ENCODE results near the gene CCIN.
"Not testable (repeated sequence)": the region's sequence is repeated elsewhere in the genome, so short reads cannot be mapped to it uniquely, and the experiment has no call there.

The CCIN gene

GRCh38 chr9:36160126-36160525 is 9.1 kb upstream of the CCIN start:
- not testable (repeated sequence) for DNase-seq (ENCODE audit: low spot score)

- no peak for DNase-seq (ENCODE audit: low spot score)
Observed at GRCh38 chr9:36161187-36161586, 8.0 kb upstream of the CCIN start.

GRCh38 chr9:36162211-36162738 is 6.9 kb upstream of the CCIN start:
- no peak for DNase-seq (ENCODE audit: low spot score)

- no peak for DNase-seq (ENCODE audit: low spot score)
Observed at GRCh38 chr9:36163049-36163785, 6.0 kb upstream of the CCIN start.

GRCh38 chr9:36163786-36164170 is 5.4 kb upstream of the CCIN start:
- DNase-seq (ENCODE audit: low spot score): no peak

- no peak for DNase-seq (ENCODE audit: low spot score)
Observed at GRCh38 chr9:36164372-36164771, 4.8 kb upstream of the CCIN start.

- DNase-seq (ENCODE audit: low spot score): no peak
Observed at GRCh38 chr9:36164989-36165388, 4.2 kb upstream of the CCIN start.

- DNase-seq (ENCODE audit: low spot score): no peak
Observed at GRCh38 chr9:36165826-36166167, 3.4 kb upstream of the CCIN start.

GRCh38 chr9:36166168-36166927 is 2.8 kb upstream of the CCIN start:
- peak; percentile 74 for DNase-seq (ENCODE audit: low spot score)

- DNase-seq (ENCODE audit: low spot score): no peak
Observed at GRCh38 chr9:36169708-36170107, 520 bp downstream of the CCIN start.

- no peak for DNase-seq (ENCODE audit: low spot score)
Observed at GRCh38 chr9:36170531-36170930, 1.3 kb downstream of the CCIN start.

- DNase-seq (ENCODE audit: low spot score): no peak
Observed at GRCh38 chr9:36173861-36174260, 4.7 kb downstream of the CCIN start.

- DNase-seq (ENCODE audit: low spot score): no peak
Observed at GRCh38 chr9:36174271-36174670, 5.1 kb downstream of the CCIN start.

- no peak for DNase-seq (ENCODE audit: low spot score)
Observed at GRCh38 chr9:36174731-36175130, 5.5 kb downstream of the CCIN start.

GRCh38 chr9:36175209-36175608 is 6.0 kb downstream of the CCIN start:
- not testable (repeated sequence) for DNase-seq (ENCODE audit: low spot score)

GRCh38 chr9:36176496-36176895 is 7.3 kb downstream of the CCIN start:
- not testable (repeated sequence) for DNase-seq (ENCODE audit: low spot score)

- no peak for DNase-seq (ENCODE audit: low spot score)
Observed at GRCh38 chr9:36177571-36177970, 8.4 kb downstream of the CCIN start.

GRCh38 chr9:36180243-36180642 is 11.1 kb downstream of the CCIN start:
- DNase-seq (ENCODE audit: low spot score): not testable (repeated sequence)

GRCh38 chr9:36187414-36187813 is 18.2 kb downstream of the CCIN start:
- DNase-seq (ENCODE audit: low spot score): no peak

GRCh38 chr9:36188212-36188611 is 19.0 kb downstream of the CCIN start:
- DNase-seq (ENCODE audit: low spot score): no peak

- DNase-seq (ENCODE audit: low spot score): no peak
Observed at GRCh38 chr9:36189976-36190375, 20.8 kb downstream of the CCIN start.

- DNase-seq (ENCODE audit: low spot score): peak; percentile 98
Observed at GRCh38 chr9:36190388-36191289, 21.5 kb downstream of the CCIN start, which contains the start of gene CLTA. Gene CLTA (plus strand): TSS chr9:36190921. CDS start chr9:36191057, 136 bp downstream.

Measured in hematopoietic multipotent progenitor cell treated with erythropoietin and hydrocortisone succinate and interleukin-3 and kit ligand, for 15 days (in vitro differentiated cells).